WTC11 (cell line): Measurements from ENCODE around the gene CDCA4. TPM values are rescaled to one million over a fixed set of nuclear protein-coding genes. Genes with fewer than 3 reads are reported as not detected.
"Not testable (repeated sequence)": the region's sequence is repeated elsewhere in the genome, so short reads cannot be mapped to it uniquely, and the experiment has no call there.

Experiments
- ATAC-seq: fragments of 200-7000 bp; cut with Tn5 transposase; 2 replicates; pipeline ENCODE4 v1.10.0; 2021; ENCODE audit warnings: mild to moderate bottlenecking, moderate library complexity
- CTCF ChIA-PET: fragments of 300-600 bp; sonication (Branson Sonifier 250); formaldehyde crosslinking; loops from one replicate; lab custom pipeline; 2021; ENCODE audit warnings: antibody characterized with exemption; lab: Charles Lee
- POLR2A ChIA-PET: fragments of 350-600 bp; sonication (Branson Sonifier 250); formaldehyde crosslinking; loops from one replicate; lab custom pipeline; 2021; ENCODE audit warnings: antibody characterized with exemption; lab: Charles Lee
- DNase-seq: peaks from one replicate; pipeline ENCODE4 v3.0.0; 2021; ENCODE audit warnings: low spot score
- H3K27ac Mint-ChIP-seq: 2 replicates; pipeline ENCODE4 v1.8.0; 2021; ENCODE audit warnings: mixed read lengths
- H3K27me3 Mint-ChIP-seq: 2 replicates; pipeline ENCODE4 v1.8.0; 2021; ENCODE audit warnings: low read depth, mild to moderate bottlenecking, moderate library complexity, mixed read lengths
- H3K36me3 Mint-ChIP-seq: 2 replicates; pipeline ENCODE4 v1.8.0; 2021; ENCODE audit warnings: mixed read lengths
- H3K4me1 Mint-ChIP-seq: 2 replicates; pipeline ENCODE4 v1.8.0; 2022; ENCODE audit warnings: mixed read lengths
- H3K4me3 Mint-ChIP-seq: 2 replicates; pipeline ENCODE4 v1.8.0; 2021; ENCODE audit warnings: mild to moderate bottlenecking, moderate library complexity, mixed read lengths
- H3K9me3 Mint-ChIP-seq: 2 replicates; pipeline ENCODE4 v1.8.0; 2021; ENCODE audit warnings: mixed read lengths
- CBFB ChIP-seq: sonication (generic); formaldehyde crosslinking; IDR thresholded peaks from 2 replicates; pipeline ENCODE4 v1.8.1; 2022; ENCODE audit warnings: mild to moderate bottlenecking, low read depth, missing genetic modification reagents
- ETV6 ChIP-seq: sonication (generic); formaldehyde crosslinking; IDR thresholded peaks from 2 replicates; pipeline ENCODE4 v1.8.1; 2022; ENCODE audit warnings: mild to moderate bottlenecking, missing genetic modification reagents
- GABPB1 ChIP-seq: sonication (generic); formaldehyde crosslinking; IDR thresholded peaks from 2 replicates; pipeline ENCODE4 v1.8.1; 2023; ENCODE audit warnings: mild to moderate bottlenecking, missing genetic modification reagents
- IRF2 ChIP-seq: sonication (generic); formaldehyde crosslinking; IDR thresholded peaks from 2 replicates; pipeline ENCODE4 v1.8.0; 2022; ENCODE audit warnings: low read depth, missing genetic modification reagents, borderline replicate concordance
- JAZF1 ChIP-seq: fragments of 250-450 bp; sonication (Bioruptor Pico); IDR thresholded peaks from 2 replicates; pipeline ENCODE4 v1.9.0; 2021; ENCODE audit warnings: moderate library complexity, mild to moderate bottlenecking, inconsistent platforms
- NFATC4 ChIP-seq: fragments of 250-450 bp; sonication (Bioruptor Pico); IDR thresholded peaks from 2 replicates; pipeline ENCODE4 v1.9.0; 2021; ENCODE audit warnings: mild to moderate bottlenecking
- NFE2L1 ChIP-seq: sonication (generic); formaldehyde crosslinking; IDR thresholded peaks from 2 replicates; pipeline ENCODE4 v1.8.1; 2023; ENCODE audit warnings: missing genetic modification reagents
- NR1H2 ChIP-seq: sonication (generic); formaldehyde crosslinking; IDR thresholded peaks from 2 replicates; pipeline ENCODE4 v1.9.0; 2021; ENCODE audit warnings: mild to moderate bottlenecking, moderate library complexity, missing genetic modification reagents
- NR2C2 ChIP-seq: sonication (generic); formaldehyde crosslinking; IDR thresholded peaks from 2 replicates; pipeline ENCODE4 v1.8.0; 2022; ENCODE audit warnings: mild to moderate bottlenecking, missing genetic modification reagents
- SMAD4 ChIP-seq: sonication (generic); formaldehyde crosslinking; IDR thresholded peaks from 2 replicates; pipeline ENCODE4 v1.8.0; 2022; ENCODE audit warnings: mild to moderate bottlenecking, missing genetic modification reagents
- SOX15 ChIP-seq: fragments of 250-450 bp; sonication (Bioruptor Pico); IDR thresholded peaks from 2 replicates; pipeline ENCODE4 v1.9.0; 2021; ENCODE audit warnings: mild to moderate bottlenecking
- TCF7 ChIP-seq: sonication (generic); formaldehyde crosslinking; IDR thresholded peaks from 2 replicates; pipeline ENCODE4 v1.8.0; 2022; ENCODE audit warnings: mild to moderate bottlenecking, low read depth, missing genetic modification reagents, moderate library complexity
- ZNF121 ChIP-seq: sonication (generic); formaldehyde crosslinking; IDR thresholded peaks from 2 replicates; pipeline ENCODE4 v1.8.0; 2023; ENCODE audit warnings: missing genetic modification reagents
- ZNF317 ChIP-seq: sonication (generic); formaldehyde crosslinking; IDR thresholded peaks from 2 replicates; pipeline ENCODE4 v1.8.1; 2023; ENCODE audit warnings: low read depth, mild to moderate bottlenecking, moderate library complexity, missing genetic modification reagents, borderline replicate concordance
- ZNF396 ChIP-seq: fragments of 250-450 bp; sonication (Bioruptor Pico); IDR thresholded peaks from 2 replicates; pipeline ENCODE4 v1.8.0; 2021; ENCODE audit warnings: mild to moderate bottlenecking, moderate library complexity, borderline replicate concordance
- ZNF423 ChIP-seq: fragments of 250-450 bp; sonication (Bioruptor Pico); IDR thresholded peaks from 2 replicates; pipeline ENCODE4 v2.1.2; 2022; ENCODE audit warnings: mild to moderate bottlenecking, moderate library complexity
- total RNA-seq: library from RNA; stranded (reverse); gene quantifications from 3 replicates; pipeline ENCODE4 v1.2.3, GENCODE V29; 2021
- TF ChIP-seq, protein P1 (sequence below): fragments of 200-600 bp; IDR thresholded peaks from 2 replicates; pipeline ENCODE4 v1.8.0; 2022; ENCODE audit warnings: antibody characterized with exemption
- TF ChIP-seq, protein P2 (sequence below): fragments of 250-450 bp; sonication (Bioruptor Pico); IDR thresholded peaks from 2 replicates; pipeline ENCODE4 v1.9.0; 2021; ENCODE audit warnings: mild to moderate bottlenecking
- TF ChIP-seq, protein P3 (sequence below): sonication (generic); formaldehyde crosslinking; IDR thresholded peaks from 2 replicates; pipeline ENCODE4 v1.8.1; 2022; ENCODE audit warnings: low read depth, missing genetic modification reagents, borderline replicate concordance
- TF ChIP-seq, protein P4 (sequence below): sonication (generic); formaldehyde crosslinking; IDR thresholded peaks from 2 replicates; pipeline ENCODE4 v1.8.1; 2022; ENCODE audit warnings: low read depth, mild to moderate bottlenecking, moderate library complexity, missing genetic modification reagents, borderline replicate concordance

Gene CDCA4
- total RNA-seq, 1 experiment from 2014 or later: 63.3 TPM

DNA sequence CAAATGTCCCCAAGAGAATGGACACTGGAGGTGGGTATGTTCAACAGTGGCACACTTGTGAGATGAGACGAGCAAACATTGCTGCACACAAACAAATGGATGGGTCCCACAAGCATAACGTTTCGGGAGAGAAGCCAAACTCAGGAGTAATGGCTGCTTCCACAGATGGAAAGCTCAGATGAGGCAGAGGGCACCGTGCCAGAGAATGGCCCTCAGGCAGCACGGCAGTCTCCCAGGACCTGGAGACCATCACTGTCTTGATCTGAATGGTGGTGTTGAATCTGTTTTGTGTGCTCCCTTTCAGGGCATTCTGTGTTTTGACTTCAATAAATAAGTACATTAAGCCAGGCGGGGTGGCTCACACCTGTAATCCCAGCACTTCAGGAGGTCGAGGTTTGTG lies 8.5 kb upstream of the CDCA4 start (continued):
- TF ChIP-seq, protein P1, sequence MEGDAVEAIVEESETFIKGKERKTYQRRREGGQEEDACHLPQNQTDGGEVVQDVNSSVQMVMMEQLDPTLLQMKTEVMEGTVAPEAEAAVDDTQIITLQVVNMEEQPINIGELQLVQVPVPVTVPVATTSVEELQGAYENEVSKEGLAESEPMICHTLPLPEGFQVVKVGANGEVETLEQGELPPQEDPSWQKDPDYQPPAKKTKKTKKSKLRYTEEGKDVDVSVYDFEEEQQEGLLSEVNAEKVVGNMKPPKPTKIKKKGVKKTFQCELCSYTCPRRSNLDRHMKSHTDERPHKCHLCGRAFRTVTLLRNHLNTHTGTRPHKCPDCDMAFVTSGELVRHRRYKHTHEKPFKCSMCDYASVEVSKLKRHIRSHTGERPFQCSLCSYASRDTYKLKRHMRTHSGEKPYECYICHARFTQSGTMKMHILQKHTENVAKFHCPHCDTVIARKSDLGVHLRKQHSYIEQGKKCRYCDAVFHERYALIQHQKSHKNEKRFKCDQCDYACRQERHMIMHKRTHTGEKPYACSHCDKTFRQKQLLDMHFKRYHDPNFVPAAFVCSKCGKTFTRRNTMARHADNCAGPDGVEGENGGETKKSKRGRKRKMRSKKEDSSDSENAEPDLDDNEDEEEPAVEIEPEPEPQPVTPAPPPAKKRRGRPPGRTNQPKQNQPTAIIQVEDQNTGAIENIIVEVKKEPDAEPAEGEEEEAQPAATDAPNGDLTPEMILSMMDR: no peak
- TF ChIP-seq JAZF1 (CRISPR knock-in tag) (no peak), SMAD4 (CRISPR knock-in tag) (no peak)

GRCh38 chr14:105028251-105028927 lies 7.5 kb upstream of the CDCA4 start:
- CTCF ChIA-PET: interaction anchor here (1.7 kb wide), 1 partner anchor 18 kb away, joined by 7 read pairs; no protein-coding TSS in a partner anchor
- no peak overlapping the region for H3K27ac Mint-ChIP-seq
- TF ChIP-seq ZNF423 (CRISPR knock-in tag): no peak

DNA sequence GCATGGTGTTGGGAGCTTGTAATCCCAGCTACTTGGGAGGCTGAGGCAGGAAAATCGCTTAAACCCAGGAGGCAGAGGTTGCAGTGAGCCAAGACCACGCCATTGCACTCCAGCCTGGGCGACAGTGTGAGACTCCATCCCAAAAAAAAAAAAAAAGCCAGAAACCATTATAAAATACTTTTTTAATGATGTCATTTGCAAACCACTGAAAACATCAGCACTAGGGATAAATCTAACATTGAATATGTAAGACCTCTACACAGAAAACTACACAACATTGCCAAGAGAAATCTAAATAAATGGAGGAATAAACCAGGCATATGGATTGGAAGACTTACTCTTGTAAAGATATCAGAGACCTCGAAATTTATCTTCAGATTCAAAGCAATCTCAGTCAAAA lies 6.8 kb upstream of the CDCA4 start:
- POLR2A ChIA-PET, DNase-seq, ATAC-seq, H3K36me3 Mint-ChIP-seq, H3K27ac Mint-ChIP-seq, H3K4me3 Mint-ChIP-seq, H3K9me3 Mint-ChIP-seq: not testable (repeated sequence)
- Mint-ChIP-seq H3K4me1 (peaks cover 12% of the 10 kb centered on the region), H3K27me3 (peaks cover 29% of the 10 kb centered on the region)
- CTCF ChIA-PET: interaction anchor here (0.5 to 1.7 kb wide), 3 partner anchors 18 to 119 kb away, joined by 3 to 7 read pairs (median 3); no protein-coding TSS in a partner anchor

More at GRCh38 chr14:105028251-105028927, 7.5 kb upstream of the CDCA4 start:
- no peak overlapping the region for H3K4me3 Mint-ChIP-seq
- H3K9me3 Mint-ChIP-seq: no peaks in the 10 kb centered on the region
- peaks cover 10% of the 10 kb centered on the region for H3K4me1 Mint-ChIP-seq
- no peaks in the 10 kb centered on the region for H3K36me3 Mint-ChIP-seq
- ATAC-seq (no peak), DNase-seq (no peak)
- POLR2A ChIA-PET: no interaction called here
- H3K27me3 Mint-ChIP-seq: peaks cover 36% of the 10 kb centered on the region

GRCh38 chr14:105026802-105027563 lies 6.1 kb upstream of the CDCA4 start:
- Mint-ChIP-seq H3K27ac (no peak overlapping the region), H3K36me3 (no peaks in the 10 kb centered on the region), H3K9me3 (no peaks in the 10 kb centered on the region), H3K4me3 (no peak overlapping the region), H3K27me3 (peaks cover 23% of the 10 kb centered on the region), H3K4me1 (peaks cover 18% of the 10 kb centered on the region)
- no peak for DNase-seq
- POLR2A ChIA-PET: no interaction called here
- CTCF ChIA-PET: interaction anchor here (0.5 to 1.7 kb wide), 3 partner anchors 19 to 118 kb away, joined by 3 to 7 read pairs (median 3); no protein-coding TSS in a partner anchor
- ATAC-seq: no peak
- TF ChIP-seq SOX15 (CRISPR knock-in tag): no peak
- TF ChIP-seq, protein P2, sequence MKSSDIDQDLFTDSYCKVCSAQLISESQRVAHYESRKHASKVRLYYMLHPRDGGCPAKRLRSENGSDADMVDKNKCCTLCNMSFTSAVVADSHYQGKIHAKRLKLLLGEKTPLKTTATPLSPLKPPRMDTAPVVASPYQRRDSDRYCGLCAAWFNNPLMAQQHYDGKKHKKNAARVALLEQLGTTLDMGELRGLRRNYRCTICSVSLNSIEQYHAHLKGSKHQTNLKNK (CRISPR knock-in tag): no peak
- TF ChIP-seq ZNF396 (CRISPR knock-in tag): no peak
- TF ChIP-seq ZNF423 (CRISPR knock-in tag): no peak
- TF ChIP-seq, protein P3, sequence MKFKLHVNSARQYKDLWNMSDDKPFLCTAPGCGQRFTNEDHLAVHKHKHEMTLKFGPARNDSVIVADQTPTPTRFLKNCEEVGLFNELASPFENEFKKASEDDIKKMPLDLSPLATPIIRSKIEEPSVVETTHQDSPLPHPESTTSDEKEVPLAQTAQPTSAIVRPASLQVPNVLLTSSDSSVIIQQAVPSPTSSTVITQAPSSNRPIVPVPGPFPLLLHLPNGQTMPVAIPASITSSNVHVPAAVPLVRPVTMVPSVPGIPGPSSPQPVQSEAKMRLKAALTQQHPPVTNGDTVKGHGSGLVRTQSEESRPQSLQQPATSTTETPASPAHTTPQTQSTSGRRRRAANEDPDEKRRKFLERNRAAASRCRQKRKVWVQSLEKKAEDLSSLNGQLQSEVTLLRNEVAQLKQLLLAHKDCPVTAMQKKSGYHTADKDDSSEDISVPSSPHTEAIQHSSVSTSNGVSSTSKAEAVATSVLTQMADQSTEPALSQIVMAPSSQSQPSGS (CRISPR knock-in tag): no peak
- no peak for TF ChIP-seq NR2C2 (CRISPR knock-in tag)
- TF ChIP-seq GABPB1: no peak
- TF ChIP-seq ZNF121: no peak
- no peak for TF ChIP-seq IRF2 (CRISPR knock-in tag)
- no peak for TF ChIP-seq CBFB (CRISPR knock-in tag)
- TF ChIP-seq, protein P1: no peak
- TF ChIP-seq NFATC4 (CRISPR knock-in tag): no peak
- no peak for TF ChIP-seq ETV6
- TF ChIP-seq, protein P4, sequence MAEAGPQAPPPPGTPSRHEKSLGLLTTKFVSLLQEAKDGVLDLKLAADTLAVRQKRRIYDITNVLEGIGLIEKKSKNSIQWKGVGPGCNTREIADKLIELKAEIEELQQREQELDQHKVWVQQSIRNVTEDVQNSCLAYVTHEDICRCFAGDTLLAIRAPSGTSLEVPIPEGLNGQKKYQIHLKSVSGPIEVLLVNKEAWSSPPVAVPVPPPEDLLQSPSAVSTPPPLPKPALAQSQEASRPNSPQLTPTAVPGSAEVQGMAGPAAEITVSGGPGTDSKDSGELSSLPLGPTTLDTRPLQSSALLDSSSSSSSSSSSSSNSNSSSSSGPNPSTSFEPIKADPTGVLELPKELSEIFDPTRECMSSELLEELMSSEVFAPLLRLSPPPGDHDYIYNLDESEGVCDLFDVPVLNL (CRISPR knock-in tag): no peak
- TF ChIP-seq TCF7: no peak
- no peak for TF ChIP-seq NFE2L1 (CRISPR knock-in tag)
- no peak for TF ChIP-seq ZNF317
- TF ChIP-seq NR1H2 (CRISPR knock-in tag): no peak
